ENCODE results near the gene SPATA20. TPM values are rescaled to one million over a fixed set of nuclear protein-coding genes. Genes with fewer than 3 reads are reported as not detected.

The SPATA20 gene
- total RNA-seq, 2 experiments from 2014 or later = 7.9 to 8.3 TPM

DNA sequence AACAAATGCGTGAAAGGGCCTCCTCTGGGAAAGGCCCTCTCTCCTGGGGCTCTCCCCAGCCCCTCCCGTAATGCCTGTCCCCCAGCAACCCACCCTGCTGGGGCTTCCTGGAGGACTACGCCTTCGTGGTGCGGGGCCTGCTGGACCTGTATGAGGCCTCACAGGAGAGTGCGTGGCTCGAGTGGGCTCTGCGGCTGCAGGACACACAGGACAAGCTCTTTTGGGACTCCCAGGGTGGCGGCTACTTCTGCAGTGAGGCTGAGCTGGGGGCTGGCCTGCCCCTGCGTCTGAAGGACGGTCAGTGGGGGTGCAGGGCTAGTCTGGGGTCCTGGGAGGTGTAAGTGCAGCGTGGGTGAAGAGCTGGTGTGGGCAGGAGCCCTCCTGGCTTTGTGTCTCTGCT is 4.9 kb downstream of the SPATA20 start:
- no peaks in the 10 kb centered on the region for H3K9me3 ChIP-seq (ENCODE audit: low read length)
- no peak overlapping the region for H3K27ac ChIP-seq (ENCODE audit: low read depth, low read length, poor library complexity, severe bottlenecking)
- no peak for DNase-seq (ENCODE audit: low spot score)
- peaks cover 7% of the 10 kb centered on the region for H3K4me1 ChIP-seq (ENCODE audit: insufficient read depth, low read length, poor library complexity, severe bottlenecking)
- no TSS peak for BruUV-seq (replicated peaks)
- H3K36me3 ChIP-seq (ENCODE audit: insufficient read depth, low read length) = no peaks in the 10 kb centered on the region
- TF ChIP-seq EZH2phosphoT487 (IDR thresholded peaks at IDR 0.05; ENCODE audit: borderline replicate concordance, low read depth, low read length) = no peak
- TF ChIP-seq, protein P1, sequence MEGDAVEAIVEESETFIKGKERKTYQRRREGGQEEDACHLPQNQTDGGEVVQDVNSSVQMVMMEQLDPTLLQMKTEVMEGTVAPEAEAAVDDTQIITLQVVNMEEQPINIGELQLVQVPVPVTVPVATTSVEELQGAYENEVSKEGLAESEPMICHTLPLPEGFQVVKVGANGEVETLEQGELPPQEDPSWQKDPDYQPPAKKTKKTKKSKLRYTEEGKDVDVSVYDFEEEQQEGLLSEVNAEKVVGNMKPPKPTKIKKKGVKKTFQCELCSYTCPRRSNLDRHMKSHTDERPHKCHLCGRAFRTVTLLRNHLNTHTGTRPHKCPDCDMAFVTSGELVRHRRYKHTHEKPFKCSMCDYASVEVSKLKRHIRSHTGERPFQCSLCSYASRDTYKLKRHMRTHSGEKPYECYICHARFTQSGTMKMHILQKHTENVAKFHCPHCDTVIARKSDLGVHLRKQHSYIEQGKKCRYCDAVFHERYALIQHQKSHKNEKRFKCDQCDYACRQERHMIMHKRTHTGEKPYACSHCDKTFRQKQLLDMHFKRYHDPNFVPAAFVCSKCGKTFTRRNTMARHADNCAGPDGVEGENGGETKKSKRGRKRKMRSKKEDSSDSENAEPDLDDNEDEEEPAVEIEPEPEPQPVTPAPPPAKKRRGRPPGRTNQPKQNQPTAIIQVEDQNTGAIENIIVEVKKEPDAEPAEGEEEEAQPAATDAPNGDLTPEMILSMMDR (conservative IDR thresholded peaks at IDR 0.05; ENCODE audit: low read length) = no peak
- ChIA-PET CTCF (ENCODE audit: unreplicated experiment) (interaction anchor here (0.6 kb wide), 1 partner anchor 72 kb away, joined by 3 read pairs; no protein-coding TSS in a partner anchor), POLR2A (no interaction called here)
- H3K9me2 ChIP-seq (ENCODE audit: insufficient read depth, low read length) = no peaks in the 10 kb centered on the region
- H3K4me3 ChIP-seq (ENCODE audit: low read depth, low read length, poor library complexity, severe bottlenecking) = no peak overlapping the region
- intact Hi-C loops (cut with micrococcal nuclease; ENCODE audit: unreplicated experiment) = no loop called here
- H3K4me2 ChIP-seq (ENCODE audit: low read length) = no peak overlapping the region
- no peak overlapping the region for H2AFZ ChIP-seq (ENCODE audit: low read length)
- no peaks in the 10 kb centered on the region for H4K20me1 ChIP-seq (ENCODE audit: insufficient read depth, low read length)
- no peaks in the 10 kb centered on the region for H3K79me2 ChIP-seq (ENCODE audit: insufficient read depth, low read depth, low read length)

- no TSS peak for BruUV-seq (replicated peaks)
- intact Hi-C loops (cut with micrococcal nuclease; ENCODE audit: unreplicated experiment) = no loop called here
- Histone ChIP-seq H3K27ac (ENCODE audit: low read depth, low read length, poor library complexity, severe bottlenecking) (no peak overlapping the region), H3K9me3 (ENCODE audit: low read length) (no peaks in the 10 kb centered on the region), H3K36me3 (ENCODE audit: insufficient read depth, low read length) (no peaks in the 10 kb centered on the region), H3K9me2 (ENCODE audit: insufficient read depth, low read length) (no peaks in the 10 kb centered on the region), H3K4me3 (ENCODE audit: low read depth, low read length, poor library complexity, severe bottlenecking) (no peak overlapping the region), H3K4me2 (ENCODE audit: low read length) (no peak overlapping the region), H3K79me2 (ENCODE audit: insufficient read depth, low read depth, low read length) (no peaks in the 10 kb centered on the region), H4K20me1 (ENCODE audit: insufficient read depth, low read length) (no peaks in the 10 kb centered on the region), H3K4me1 (ENCODE audit: insufficient read depth, low read length, poor library complexity, severe bottlenecking) (no peaks in the 10 kb centered on the region), H2AFZ (ENCODE audit: low read length) (no peak overlapping the region)
- TF ChIP-seq, protein P1 (conservative IDR thresholded peaks at IDR 0.05; ENCODE audit: low read length) = no peak
- no peak for TF ChIP-seq EZH2phosphoT487 (IDR thresholded peaks at IDR 0.05; ENCODE audit: borderline replicate concordance, low read depth, low read length)
- DNase-seq (ENCODE audit: low spot score) = no peak
- ChIA-PET POLR2A (no interaction called here), CTCF (ENCODE audit: unreplicated experiment) (no interaction called here)
Measured at GRCh38 chr17:50554201-50554600, 7.2 kb downstream of the SPATA20 start.

GRCh38 chr17:50556803-50557202 is 9.8 kb downstream of the SPATA20 start:
- ChIA-PET CTCF (ENCODE audit: unreplicated experiment) (no interaction called here), POLR2A (no interaction called here)
- peaks cover 6% of the 10 kb centered on the region for H3K4me1 ChIP-seq (ENCODE audit: insufficient read depth, low read length, poor library complexity, severe bottlenecking)
- H2AFZ ChIP-seq (ENCODE audit: low read length) = no peak overlapping the region
- intact Hi-C loops (cut with micrococcal nuclease; ENCODE audit: unreplicated experiment) = no loop called here
- no peaks in the 10 kb centered on the region for H3K36me3 ChIP-seq (ENCODE audit: insufficient read depth, low read length)
- BruUV-seq (replicated peaks) = no TSS peak
- TF ChIP-seq, protein P1 (conservative IDR thresholded peaks at IDR 0.05; ENCODE audit: low read length) = no peak
- H4K20me1 ChIP-seq (ENCODE audit: insufficient read depth, low read length) = no peaks in the 10 kb centered on the region
- no peaks in the 10 kb centered on the region for H3K9me3 ChIP-seq (ENCODE audit: low read length)
- H3K9me2 ChIP-seq (ENCODE audit: insufficient read depth, low read length) = no peaks in the 10 kb centered on the region
- no peak for DNase-seq (ENCODE audit: low spot score)
- H3K27ac ChIP-seq (ENCODE audit: low read depth, low read length, poor library complexity, severe bottlenecking) = no peak overlapping the region
- no peak overlapping the region for H3K4me3 ChIP-seq (ENCODE audit: low read depth, low read length, poor library complexity, severe bottlenecking)
- no peak overlapping the region for H3K4me2 ChIP-seq (ENCODE audit: low read length)
- no peaks in the 10 kb centered on the region for H3K79me2 ChIP-seq (ENCODE audit: insufficient read depth, low read depth, low read length)

Measured in OCI-LY7 (cell line).